GM18517 (cell line): ENCODE data around the gene MYRIP.
A peak's percentile ranks its signal among the peaks of the same experiment; 100 is the strongest.

Experiments used
- ATAC-seq: cut with Tn5 transposase; IDR thresholded peaks from one replicate; pipeline ENCODE4 v1.9.1; 2021; ENCODE audit warnings: mild to moderate bottlenecking, moderate library complexity; ENCODE audit not compliant: unreplicated experiment

MYRIP gene

DNA sequence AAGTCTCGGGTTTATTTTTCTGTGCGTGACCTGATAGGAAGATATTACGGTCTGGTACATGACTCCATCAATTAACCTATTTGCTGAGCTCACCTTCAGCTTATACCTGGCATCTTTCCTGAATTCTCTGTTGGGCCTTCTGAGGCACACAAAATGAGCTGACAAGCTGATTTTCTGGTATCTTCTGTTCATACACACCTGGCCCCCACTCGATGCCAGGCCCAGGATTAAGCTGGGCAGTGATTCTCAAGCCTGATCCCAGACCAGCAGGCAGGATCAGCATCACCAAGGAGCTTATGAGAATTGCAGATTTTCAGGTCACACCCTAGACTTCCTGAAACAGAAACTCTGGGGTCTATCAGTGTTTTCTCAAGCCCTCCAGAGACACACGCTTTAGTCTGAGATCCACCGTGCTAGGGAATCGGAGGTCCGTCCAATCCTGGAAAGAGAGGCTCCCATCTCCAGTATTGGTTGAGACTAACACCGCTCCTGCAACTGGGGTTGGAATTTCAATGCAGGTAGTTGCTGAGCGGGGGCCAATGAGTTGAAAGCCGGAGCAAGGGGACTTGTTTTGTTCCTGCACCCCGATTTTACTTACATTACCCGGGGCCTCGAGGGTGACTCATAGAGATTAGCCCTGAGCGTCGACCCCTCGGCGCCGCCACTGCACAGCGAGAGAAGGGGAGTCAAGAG, 499.5 kb downstream of the MYRIP start:
- ATAC-seq: no peak

DNA sequence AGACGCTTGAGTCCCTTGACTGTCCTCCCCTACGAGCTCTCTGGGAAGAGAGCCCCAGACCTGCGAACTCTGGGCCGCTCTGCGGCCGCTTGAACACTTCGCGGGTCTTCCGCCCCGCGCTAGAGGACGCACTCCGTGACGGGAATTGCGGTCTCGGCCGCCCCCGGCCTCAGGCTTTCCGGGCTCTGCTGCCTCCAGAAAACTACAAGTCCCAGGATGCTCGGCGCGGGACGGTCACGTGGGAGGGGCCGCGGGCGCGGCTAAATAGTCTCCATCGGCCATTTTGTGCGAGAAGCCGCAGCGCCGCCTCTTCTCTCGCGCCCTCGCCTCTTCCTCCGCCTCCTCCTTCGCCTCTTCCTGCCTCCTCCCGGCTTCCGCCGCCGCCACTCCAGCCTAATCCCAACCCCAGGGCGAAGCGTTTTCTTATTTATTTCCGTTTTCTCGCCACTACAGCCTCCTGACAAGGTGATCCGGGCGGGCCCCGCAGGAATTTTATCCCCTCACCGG, 500.1 kb downstream of the MYRIP start, which contains the start of gene EIF1B:
EIF1B (plus strand) TSS at position 290 of the 507 bp plus-strand sequence. CDS start 235 bp downstream, outside the sequence.
- peak; percentile 96 for ATAC-seq
